ENCODE results near the gene FGF23.

- TF ChIP-seq POLR2A (IDR thresholded peaks at IDR 0.05; ENCODE audit: low read length) (no peak), GATA1 (IDR thresholded peaks at IDR 0.05; ENCODE audit: low read depth, low read length) (no peak)
These were observed 47.7 kb downstream of the FGF23 start for GRCh38 chr12:4331842-4332241.

Data from erythroblast (primary cell).